GM18511 (cell line): ENCODE measurements around the gene PDE4DIP.
"Not testable (repeated sequence)": the region's sequence is repeated elsewhere in the genome, so short reads cannot be mapped to it uniquely, and the experiment has no call there.

ENCODE experiments used
- ATAC-seq: cut with Tn5 transposase; IDR thresholded peaks from one replicate; pipeline ENCODE4 v1.9.1; 2021; ENCODE audit warnings: mild to moderate bottlenecking, moderate library complexity; ENCODE audit not compliant: unreplicated experiment

Gene PDE4DIP

DNA sequence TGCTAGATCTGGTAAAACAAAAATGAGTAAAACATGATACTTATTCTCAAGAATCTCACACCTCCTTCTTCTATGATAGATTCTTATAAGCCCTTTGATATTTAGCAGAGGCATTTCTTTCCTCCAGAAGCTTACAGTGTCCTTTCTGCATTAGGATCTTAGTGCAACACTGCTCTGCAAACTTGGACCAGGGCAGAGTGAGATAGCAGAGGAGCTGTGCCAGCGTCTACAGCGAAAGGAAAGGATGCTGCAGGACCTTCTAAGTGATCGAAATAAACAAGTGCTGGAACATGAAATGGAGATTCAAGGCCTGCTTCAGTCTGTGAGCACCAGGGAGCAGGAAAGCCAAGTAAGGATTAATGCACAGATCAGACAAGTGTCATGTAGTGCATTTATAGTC is 124.5 kb downstream of the PDE4DIP start:
- ATAC-seq: not testable (repeated sequence)

DNA sequence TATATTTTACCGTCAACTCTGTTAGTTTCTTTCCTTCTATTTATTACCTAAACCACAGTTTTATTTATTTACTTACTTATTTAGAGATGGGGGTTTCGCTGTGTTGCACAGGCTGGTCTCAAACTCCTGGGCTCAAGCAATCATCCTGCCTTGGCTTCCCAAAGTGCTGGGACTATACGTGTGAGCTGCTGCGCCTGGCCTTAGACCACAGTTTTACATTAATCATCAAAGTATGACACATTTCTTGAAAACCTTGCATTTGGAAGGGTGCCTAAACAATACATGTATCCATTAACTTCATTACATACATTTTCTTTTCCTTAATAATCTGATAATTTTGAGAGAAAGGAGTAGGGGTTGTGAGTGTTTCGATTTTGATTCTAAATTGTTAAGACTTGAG is 124.9 kb downstream of the PDE4DIP start:
- not testable (repeated sequence) for ATAC-seq

DNA sequence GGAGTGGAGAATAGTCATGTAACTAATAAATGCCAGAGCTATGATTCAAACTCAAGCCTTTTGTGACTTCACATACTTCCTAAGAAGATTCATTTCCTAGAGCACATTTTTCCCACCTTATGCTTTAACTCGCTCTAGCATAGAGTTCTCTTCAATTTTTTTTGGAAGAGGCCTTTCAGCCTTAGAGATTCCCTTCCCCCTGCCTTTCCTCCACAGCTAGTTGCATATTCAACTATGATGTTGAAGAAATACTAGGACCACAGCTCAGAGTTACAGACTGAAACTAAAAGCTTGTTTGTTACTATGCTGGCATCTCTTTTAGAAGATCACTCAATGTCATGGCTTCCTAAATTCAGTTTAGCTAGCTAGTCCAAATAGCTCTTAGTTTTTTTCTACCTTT is 131.2 kb downstream of the PDE4DIP start:
- ATAC-seq: peak; percentile 69

DNA sequence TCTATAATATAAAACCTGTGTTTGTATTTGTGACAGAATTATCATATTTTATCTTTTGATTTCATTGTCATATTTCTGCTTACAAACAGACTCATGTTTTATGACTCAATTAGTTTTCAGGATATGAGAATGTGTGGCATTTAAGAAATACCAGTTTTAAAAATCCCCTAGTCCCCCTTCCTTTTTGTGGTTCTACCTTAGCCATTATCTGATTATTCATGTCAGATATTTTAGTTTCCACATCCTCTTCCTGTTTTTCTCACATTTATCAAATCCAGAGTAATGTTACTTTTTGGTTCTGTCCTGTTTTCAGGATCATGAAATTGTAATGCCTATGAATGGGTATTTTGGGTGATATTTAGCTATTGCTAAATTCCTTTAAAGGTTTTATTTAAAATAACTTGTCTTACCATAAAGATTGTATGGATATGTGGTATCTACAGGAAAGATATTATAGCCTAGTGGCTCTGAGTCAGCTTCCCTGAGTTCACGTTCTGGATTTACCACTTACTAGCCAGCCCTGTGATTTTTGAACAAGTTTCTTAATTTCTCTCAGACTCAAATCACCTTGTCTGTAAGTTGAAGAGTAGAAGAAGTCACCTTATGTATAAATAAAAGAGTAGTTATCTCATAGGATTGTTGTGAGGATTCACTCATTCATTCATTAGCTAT is 131.8 kb downstream of the PDE4DIP start:
- ATAC-seq: peak; percentile 73

DNA sequence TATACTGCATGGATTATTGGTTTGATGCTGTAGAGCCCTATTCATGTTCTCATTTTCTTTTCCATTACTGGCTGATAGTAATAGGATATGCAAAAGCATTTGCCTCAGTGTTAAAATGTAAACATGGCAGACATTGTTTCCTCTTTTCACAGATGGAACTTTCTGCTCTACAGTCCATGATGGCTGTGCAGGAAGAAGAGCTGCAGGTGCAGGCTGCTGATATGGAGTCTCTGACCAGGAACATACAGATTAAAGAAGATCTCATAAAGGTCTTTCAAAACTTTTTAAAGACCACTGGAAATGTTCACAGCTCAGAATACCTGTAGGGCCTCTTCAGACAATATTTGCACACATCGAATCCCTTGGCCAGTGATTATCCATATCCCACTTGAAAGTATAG is 133.6 kb downstream of the PDE4DIP start:
- ATAC-seq: not testable (repeated sequence)

DNA sequence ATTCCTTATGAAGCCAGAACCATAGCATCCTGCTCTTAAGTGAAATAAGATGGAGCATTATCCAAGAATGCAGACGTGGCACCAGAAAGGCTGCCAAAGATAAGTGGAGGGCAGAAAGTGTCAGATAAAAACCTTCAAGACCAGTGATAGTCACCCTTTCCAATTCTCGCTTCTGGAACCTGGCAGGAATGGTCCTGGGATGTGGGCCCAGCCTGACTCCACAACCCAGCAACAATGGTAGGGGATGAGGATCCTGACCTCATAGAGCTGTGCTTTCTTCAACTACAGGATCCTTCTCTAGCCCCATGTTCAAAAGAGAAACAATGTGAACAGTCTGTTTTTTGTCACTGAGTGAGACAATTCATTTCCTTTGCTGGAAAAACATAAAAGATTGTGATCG is 145.2 kb downstream of the PDE4DIP start:
- ATAC-seq: not testable (repeated sequence)

DNA sequence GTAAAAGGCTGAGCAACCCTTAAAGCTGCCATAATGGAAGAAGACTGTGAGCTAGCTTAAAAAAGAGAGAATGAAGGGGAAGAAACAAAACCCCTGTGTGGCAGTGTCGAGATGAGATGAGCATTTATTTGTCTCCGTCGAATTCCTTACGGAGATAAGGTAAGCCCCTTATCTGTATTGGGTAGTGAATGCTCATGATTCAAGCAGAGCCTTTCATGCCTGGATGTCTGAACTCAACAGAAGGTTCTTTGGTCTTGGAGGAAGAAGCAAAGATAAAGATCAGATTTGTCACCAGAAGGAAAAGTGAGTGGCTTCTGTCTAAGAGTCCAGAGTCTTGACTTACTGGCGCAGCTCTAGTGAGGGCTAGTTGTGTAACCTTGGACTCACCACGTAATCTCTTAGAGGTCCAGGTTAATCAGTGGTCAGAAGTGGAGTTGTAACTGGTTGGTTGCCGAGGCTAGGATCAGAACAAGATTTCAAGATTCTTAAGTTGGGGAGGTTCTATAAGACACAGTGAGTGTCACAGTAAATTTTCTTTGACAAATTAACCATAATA is 146.1 kb downstream of the PDE4DIP start:
- not testable (repeated sequence) for ATAC-seq

DNA sequence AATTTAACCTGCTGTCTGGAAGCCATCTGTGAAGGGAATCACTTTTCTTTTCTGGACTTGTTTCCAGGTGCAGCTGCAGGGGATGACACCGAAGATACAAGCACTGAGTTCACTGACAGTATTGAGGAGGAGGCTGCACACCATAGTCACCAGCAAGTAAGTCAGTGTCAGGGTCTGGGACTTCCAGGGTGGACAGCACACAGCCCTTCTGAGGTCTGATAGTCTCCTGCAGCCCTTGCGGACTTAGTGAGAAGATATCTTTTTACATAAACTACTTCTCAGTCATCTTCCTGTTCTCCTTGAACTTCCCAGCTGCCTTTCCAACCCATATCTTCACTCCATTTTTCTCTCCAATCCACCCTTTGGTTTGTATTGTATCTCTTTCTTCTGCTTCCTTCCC is 147.6 kb downstream of the PDE4DIP start:
- ATAC-seq: not testable (repeated sequence)

DNA sequence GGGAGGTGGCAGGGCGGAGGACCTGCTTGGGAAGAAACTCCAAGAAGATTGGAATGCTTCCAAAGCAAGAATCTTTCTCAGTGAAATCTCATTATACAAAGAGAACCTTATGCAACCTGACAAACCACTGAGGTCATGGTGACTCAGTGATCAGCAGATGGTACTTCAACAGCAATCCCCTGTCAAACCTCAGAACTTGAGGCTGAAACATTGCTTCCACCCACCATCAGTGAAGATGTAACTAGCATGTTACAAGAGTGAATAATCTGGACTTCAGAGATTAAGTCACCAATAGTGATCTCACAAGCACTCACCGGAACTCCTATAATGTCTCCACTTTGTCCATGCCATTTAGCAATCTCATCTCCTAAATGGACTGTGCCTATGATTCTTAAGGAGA is 148.1 kb downstream of the PDE4DIP start:
- not testable (repeated sequence) for ATAC-seq

DNA sequence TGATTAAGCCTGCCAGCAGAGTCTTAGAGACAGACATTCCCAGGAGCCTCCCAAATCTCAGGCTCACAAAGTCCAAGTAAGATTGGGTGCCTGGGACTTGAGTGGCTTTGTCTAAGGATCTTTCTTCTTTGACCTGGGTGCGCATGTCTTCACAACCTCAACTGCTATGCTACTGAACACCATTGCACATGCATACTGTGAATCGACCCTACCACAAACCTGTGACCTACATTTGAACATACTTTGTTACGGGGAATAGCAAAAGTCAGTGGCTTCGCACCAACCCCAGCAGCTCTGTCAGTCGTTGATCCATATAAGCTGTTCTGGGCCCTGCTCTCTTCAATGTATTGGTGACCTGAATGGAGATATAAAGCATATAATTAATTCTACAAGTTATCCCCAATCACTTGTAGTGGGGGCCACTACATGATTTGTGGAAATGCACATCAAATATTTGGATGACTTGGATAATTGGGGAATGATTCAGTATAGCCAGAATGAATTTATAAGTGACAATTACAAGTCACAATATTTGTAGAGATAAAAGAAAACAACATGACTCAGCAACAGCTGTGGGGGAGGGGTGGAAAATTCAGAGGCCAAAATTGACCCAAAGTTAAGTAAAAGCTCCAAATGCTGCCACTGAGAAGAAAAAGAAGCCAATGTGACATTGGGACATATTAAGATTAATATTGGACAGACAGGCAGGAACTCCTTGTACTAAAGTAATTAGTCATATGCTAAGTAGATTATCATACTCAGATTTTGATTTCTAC is 152.4 kb downstream of the PDE4DIP start:
- ATAC-seq: not testable (repeated sequence)

DNA sequence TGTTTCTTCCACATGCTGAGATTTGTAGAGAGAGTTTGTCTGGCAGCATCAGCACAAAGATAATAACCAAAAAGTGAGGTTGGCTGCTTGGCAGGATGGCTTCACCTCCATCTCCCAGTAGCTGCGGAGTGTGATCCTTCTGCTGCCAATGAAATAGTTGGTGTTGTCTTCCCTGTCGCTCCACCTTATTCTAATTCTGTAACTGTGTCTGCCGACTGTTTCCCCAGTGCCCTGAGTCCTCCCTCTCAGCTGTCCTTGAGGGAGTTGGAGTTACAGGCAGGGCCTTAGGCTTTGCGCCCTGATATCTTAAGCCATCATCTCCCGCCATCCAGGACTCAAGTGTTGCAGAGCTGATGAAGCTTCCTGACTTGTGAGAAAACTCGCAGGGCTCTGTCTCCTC is 153.2 kb downstream of the PDE4DIP start:
- not testable (repeated sequence) for ATAC-seq

DNA sequence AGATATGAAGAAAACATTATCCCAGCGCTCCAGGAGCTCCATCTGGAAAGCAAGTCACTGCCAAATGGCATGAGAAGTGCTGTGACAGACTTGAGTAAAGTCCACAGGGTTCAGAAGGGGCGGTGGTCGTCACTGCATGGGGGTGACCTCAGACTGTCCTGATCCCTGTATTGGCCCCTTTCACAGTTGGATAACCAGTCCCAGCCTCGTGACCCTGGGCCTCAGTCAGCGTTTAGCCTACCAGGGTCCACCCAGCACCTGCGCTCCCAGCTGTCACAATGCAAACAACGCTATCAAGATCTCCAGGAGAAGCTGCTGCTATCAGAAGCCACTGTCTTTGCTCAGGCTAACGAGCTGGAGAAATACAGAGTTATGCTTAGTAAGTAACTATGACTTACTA is 158.4 kb downstream of the PDE4DIP start:
- not testable (repeated sequence) for ATAC-seq

DNA sequence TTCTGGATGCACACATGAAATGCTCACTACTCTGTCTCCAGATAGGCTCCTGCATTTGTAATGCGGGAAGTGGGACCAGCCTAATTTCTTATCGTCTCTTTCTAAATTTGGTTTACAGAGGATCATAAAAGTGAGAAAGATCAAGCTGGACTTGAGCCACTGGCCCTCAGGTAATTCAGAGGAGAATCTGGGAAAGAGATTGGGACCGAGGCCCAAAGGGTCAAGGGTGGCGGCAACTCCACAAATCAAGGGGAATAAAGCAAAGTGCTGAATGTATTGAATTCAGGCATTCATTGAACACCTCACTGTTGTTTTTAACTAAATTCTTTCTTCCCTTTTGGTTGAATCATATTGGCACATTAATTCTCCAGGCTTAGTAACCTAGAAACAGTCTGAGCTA is 164.1 kb downstream of the PDE4DIP start:
- ATAC-seq: not testable (repeated sequence)

DNA sequence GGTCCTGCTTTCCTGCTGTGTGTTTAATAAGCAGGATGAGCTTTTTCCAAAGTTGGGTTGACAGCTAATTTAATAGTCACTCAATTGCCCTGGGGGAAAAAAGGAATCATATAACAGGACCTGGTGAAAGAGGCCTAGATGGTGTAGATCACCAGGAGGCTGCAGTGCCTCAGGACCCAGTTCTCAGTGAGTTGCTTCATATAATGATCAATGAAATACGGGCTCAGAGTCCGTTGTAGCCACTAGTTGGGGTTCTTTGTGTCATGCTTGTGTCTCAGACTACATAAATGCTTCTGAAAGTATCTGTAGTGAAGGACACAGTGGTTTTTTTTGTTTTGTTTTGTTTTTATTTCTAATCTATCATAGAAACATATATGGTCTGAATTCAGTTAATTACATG is 164.5 kb downstream of the PDE4DIP start:
- ATAC-seq: not testable (repeated sequence)

DNA sequence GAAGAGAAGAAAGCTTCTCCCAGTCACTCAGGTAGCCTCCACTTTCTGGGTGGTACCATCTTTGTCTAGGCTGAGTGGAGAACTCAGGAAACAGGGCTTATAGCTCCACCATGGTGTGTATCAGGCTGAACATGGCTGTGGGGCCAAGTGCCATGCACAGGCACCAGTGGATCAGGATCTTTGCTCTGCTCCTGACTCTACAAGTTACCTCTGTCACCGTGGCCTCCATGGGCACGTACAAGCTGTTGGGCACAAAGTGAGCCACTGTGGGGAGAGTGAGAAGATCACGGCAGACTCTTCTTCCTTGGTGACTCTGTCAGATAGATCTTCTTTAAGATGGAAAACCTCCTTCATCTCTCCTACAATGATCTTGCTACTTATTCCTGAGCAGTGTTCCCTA is 165.5 kb downstream of the PDE4DIP start:
- not testable (repeated sequence) for ATAC-seq

DNA sequence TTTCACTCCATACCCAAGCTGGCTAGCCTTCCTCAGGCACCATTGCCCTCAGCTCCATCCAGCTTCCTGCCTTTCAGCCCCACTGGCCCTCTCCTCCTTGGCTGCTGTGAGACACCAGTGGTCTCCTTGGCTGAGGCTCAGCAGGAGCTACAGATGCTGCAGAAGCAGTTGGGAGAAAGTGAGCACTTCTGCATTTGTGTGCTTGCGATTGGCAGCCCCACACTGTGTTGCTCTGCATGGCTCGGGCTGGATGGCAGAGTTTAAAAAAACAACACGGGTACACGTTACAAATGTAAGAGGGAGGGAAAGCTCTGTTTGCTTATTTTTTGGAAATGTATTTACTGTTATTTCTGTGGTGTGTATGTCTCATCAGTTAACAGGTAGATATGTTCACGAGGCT is 168.4 kb downstream of the PDE4DIP start:
- ATAC-seq: not testable (repeated sequence)

DNA sequence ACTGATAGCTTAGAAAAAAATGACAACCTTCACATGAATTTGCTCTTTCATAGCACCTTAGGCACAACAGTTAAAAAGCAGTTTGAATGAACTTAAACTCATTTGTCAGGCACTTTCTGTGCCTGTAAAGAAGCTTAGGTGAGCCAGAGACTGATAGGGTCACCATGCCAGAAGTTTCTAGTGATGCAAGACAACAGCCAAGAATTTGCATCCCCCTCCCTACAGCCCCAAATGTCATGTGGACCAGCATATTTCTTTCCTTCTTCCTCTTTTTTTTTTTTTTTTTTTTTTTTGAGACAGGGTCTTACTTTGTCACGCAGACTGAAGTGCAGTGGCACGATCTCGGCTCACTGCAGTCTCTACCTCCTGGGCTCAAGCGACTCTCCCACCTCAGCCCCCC is 169.3 kb downstream of the PDE4DIP start:
- ATAC-seq: not testable (repeated sequence)

DNA sequence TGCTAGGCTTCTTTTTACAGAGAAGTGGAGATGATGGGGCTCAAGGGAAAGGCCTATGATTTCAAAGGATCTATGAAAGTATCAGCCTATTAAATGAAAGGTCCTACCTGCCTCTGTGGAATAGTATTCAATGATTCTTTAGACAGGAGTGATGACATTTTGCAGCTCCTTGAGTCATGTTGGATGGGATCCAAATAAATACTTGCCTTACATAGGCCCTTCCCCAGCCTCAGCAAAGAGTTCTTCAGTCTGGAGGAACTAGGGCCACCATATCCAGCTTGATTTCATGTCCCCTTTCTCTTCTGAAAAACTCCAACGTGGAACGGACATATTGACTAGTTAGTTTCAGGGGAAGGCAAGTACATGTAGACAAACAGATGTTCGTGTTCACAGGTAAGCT is 171.3 kb downstream of the PDE4DIP start:
- not testable (repeated sequence) for ATAC-seq

DNA sequence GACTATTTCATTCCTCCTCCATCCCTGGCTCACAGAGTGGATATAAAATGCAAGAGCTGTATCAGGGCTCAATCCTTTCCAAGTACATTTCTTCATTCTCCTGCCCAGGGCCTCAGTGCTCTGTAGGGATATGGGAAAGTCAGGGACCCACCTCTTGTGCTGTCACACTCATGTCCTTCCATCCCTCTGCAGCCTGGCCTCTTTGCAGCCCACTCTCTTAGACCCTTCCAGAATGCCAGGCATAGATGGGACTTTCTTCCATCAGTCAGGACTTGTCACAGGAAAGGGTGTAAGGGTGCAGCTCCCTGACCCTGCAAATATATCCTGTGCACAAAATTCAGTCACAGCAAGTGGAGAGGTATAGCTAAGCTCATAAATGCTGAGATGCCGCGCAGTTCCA is 172.4 kb downstream of the PDE4DIP start:
- ATAC-seq: not testable (repeated sequence)

DNA sequence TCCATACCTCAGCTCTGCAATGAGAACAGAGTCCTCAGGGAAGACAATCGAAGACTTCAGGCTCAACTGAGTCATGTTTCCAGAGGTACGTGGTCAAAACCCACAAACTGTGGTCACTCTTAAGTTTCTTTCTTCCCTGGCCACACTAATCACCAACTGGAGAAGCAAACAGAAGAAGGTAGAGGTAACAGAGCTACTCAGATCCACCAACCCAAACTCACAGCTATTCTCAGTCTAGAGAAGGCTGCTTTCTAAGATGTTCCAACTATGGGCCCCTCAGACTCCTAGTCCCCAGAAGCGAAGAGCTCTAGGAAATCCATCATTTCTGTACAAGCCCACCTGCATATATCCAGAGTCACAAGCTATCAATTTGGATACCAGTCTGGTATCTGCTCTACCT is 174.3 kb downstream of the PDE4DIP start:
- ATAC-seq: not testable (repeated sequence)

DNA sequence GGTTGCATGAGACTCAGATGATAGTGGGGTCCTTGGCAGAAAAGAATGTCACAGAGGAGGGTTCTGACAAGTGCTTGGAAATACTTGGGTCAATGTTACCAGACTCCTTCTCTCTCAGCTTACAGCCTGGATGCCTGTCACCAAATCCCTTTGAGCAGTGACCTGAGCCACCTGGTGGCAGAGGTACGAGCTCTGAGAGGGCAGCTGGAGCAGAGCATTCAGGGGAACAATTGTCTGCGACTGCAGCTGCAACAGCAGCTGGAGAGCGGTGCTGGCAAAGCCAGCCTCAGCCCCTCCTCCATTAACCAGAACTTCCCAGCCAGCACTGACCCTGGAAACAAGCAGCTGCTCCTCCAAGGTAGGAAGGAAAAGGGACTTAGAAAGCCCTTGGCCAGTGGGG is 180.1 kb downstream of the PDE4DIP start:
- not testable (repeated sequence) for ATAC-seq

DNA sequence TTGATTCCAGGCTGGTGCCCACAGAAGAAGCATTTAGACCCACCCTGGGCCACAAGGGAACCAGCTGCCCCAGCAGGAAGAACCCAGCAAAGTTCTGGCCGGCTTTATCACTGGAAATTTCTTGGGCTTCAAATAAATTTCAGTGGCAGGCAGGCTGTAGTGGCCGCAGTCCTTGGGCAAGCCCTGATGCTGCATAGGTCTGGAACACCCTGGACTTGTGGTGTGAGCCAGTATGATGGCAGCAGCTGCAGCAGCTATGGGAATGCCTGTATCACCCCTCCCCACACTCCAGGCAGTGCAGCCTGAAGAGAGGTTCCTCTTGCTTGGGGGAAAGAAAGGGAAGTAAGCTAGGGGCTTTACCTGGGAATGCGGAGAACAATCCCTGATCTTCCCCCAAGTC is 189.7 kb downstream of the PDE4DIP start:
- ATAC-seq: not testable (repeated sequence)
